HG03025 (cell line): ENCODE results near the gene ITGA5.

Source experiments
- ATAC-seq: cut with Tn5 transposase; IDR thresholded peaks from one replicate; pipeline ENCODE4 v1.9.1; 2021; ENCODE audit warnings: mild to moderate bottlenecking, moderate library complexity; ENCODE audit not compliant: unreplicated experiment, low FRiP score

The ITGA5 gene

DNA sequence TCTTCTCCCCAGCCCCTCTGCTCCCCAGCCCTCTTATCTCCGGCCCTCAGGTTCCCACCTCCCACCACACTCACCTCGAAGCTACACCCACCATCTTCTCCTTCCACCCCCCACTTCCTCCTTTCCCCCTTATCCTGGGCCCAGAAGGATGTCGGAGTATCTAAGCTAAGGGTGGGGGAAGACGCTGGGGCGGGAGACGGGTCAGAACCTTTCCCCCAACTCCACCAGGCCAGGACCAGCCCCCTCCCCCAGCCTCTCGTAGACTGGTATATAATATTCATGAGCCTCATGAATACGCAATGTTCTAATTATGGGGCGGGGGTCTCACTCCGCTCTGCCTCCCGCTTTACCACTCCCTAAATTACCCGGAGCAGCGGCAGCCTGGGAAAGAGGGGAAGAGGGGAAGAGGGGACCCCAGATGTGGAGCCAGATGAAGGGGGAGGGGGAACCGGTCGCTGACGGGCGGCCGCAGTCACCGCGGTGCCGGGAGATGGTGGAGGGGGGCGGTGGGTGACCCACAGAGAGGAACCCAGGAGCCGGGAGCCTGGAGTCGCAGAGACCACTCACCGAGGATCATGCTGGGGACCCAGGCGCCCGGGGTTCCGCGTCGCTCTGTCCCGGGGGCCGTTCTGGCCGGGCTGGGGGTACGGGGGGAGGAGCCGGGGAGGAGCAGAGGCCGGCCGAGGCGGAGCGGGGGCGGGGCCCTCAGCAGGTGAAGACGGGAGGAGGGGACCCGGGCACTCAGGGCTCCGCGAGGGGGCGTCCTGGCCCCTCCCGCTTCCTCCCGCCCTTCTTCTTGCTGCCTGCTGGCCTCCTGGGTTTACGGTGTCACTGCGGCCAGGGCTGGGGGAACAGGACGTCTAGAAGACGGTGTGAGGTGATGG lies 28.2 kb downstream of the ITGA5 start:
- no peak for ATAC-seq

DNA sequence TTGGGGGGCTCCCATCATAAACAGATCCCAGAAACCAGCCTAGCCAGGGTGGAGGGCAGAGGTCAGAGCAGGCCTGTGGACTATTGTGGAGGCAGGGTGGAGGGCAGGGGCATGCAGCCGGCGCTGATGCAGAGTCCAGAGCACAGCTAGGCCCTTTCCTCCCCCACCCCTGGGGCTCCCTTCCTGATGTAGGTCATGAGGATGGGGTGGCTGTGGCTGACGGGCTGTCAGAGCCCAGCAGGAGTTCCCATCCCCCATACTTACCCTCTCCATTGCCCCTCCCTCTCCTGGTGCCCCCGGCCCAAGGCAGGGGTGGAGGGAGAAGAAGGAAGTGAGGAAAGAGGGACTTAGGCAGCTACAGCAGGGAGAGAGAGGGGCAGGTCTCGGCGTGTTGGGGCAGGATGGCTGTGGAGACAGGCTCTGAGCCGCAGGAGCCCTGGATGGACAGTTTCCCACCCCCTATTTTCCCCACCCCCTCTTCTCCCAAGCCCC lies 28.8 kb downstream of the ITGA5 start:
- no peak for ATAC-seq

DNA sequence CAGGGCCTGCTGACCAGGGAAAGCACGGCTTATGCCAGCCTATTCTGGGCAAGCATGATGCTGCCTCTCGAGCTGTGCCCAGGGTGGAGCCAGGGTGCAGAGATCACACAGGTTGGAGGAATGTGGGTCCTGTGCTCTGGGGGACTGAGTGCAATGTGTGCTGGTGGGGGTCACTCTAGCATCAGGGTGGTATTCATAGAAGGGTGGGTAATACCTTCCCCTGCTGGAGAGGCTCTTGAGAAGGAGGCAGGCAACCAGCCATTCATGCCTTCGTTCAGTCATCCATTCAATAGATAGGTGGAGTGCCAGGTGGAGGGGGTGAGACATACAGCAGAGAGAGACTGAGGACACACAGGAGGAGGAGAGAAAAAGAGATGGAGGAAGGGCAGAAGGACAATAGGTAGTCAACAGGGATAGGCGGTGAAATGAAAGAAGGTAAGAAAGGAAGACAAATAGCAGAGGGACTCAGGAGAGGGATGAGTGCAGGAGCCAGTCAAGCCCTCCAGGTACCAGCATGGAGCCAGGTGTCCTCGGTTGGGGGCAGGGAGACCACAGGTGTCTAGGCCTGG lies 29.4 kb downstream of the ITGA5 start:
- no peak for ATAC-seq

- no peak for ATAC-seq
These were observed 29.9 kb downstream of the ITGA5 start for GRCh38 chr12:54389134-54389508.

- ATAC-seq, result no peak
These were observed 30.6 kb downstream of the ITGA5 start for GRCh38 chr12:54388237-54389133.

- no peak for ATAC-seq
These were observed 32.0 kb downstream of the ITGA5 start for GRCh38 chr12:54387114-54387467.

GRCh38 chr12:54386403-54387113 lies 32.5 kb downstream of the ITGA5 start:
- no peak for ATAC-seq

- no peak for ATAC-seq
These were observed 33.7 kb downstream of the ITGA5 start for GRCh38 chr12:54385251-54385914.

DNA sequence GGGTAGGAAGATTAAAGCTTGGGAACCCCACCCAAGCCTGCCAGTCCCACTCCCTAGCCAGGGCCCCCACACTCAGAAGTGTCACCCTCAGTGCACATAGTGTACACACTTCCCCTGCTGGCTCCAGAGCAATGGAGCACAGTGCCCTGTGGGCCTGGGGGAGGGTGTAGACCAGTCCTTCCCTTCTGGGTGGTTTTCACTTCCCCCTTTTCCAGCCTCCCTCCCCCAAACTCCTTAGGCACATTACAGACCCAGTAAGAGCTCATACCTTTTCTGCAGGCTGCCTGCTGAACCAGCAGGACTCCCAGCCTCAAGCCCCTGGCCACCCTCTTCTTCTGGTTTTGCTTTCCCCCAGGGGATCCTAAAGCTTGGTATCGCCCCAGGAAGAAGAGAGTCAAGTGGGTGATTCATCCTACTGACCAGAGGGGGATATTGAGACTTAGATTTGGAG lies 34.5 kb downstream of the ITGA5 start, which contains the start of gene ZNF385A:
ZNF385A (minus strand) TSS at position 143 of the 451 bp plus-strand sequence. CDS start 219 bp downstream, outside the sequence.
- no peak for ATAC-seq

GRCh38 chr12:54383041-54383609 lies 35.9 kb downstream of the ITGA5 start:
- ATAC-seq, result no peak

DNA sequence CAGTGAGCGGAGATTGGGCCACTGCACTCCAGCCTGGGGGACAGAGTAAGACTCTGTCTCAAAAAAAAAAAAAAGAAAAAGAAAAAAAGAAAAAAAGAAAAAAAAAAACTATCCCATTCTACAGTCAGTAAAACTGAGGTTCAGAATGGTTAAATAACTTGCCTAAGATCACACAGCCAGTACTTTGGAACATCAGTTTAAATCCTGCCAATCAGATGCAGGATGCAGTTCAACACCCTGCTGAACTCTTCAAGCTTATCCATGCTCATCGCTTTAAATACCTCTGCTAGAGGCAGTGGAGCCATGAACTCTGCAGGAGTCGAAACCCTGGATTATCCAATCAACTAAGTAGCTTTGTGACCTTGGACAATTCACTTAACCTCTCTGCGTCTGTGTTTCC lies 37.9 kb downstream of the ITGA5 start:
- no peak for ATAC-seq

- no peak for ATAC-seq
These were observed 39.5 kb downstream of the ITGA5 start for GRCh38 chr12:54379398-54380201.

GRCh38 chr12:54378796-54379397 lies 40.2 kb downstream of the ITGA5 start:
- no peak for ATAC-seq

- ATAC-seq, result no peak
These were observed 41.1 kb downstream of the ITGA5 start for GRCh38 chr12:54377797-54378515.

DNA sequence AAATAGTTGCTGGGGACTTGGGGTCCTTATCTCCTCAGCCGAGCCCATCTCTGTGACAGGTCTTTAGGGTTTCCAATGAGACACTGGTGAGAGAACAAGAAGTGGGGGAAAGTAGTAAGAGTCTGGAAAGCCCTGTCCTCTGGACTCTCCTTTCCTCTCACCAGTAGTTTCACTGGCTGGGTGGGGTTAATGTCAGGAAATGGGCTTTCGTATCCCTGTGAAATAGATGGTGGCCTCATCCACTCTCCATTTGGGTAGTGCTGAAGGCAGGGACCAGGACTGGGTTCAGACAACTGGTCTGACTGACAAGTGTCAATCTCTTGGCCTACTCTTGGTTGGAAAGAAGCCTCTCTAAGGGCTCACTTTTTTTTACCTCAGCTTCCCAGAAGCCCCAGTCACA lies 42.1 kb downstream of the ITGA5 start:
- ATAC-seq, result no peak

DNA sequence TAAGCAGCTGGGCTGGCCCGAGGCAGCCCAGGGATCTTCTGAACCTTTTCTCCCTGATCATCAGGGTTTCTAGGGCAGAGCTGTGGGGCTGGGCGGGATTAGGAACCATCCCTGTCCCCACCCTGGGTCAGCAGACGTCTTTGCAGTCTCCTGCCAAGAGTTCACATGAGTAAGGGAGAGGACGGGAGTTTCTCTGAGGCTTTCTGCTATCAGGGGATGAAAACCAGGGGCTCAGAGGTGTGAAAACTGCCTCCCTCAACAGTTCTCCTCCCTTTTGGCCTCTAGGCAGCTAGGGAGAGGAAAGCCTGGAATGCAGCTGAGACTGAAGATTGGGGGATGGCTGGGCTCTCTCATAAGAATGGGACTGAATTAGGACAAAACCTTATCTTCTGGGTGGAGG lies 42.5 kb downstream of the ITGA5 start:
- no peak for ATAC-seq

GRCh38 chr12:54375259-54375579 lies 43.8 kb downstream of the ITGA5 start:
- no peak for ATAC-seq
